BJ (cell line): ENCODE measurements around the gene PRKCH. TPM values are rescaled to one million over a fixed set of nuclear protein-coding genes. Genes with fewer than 3 reads are reported as not detected.

ENCODE experiments used
- CTCF ChIA-PET: fragments of 350-600 bp; formaldehyde crosslinking; extraction: SDS; loops from one replicate; lab custom pipeline; 2021; ENCODE audit warnings: antibody characterized with exemption, inconsistent platforms; lab: Yijun Ruan, JAX
- POLR2A ChIA-PET: fragments of 300-600 bp; sonication (Branson Sonifier 250); formaldehyde crosslinking; extraction: SDS; loops from one replicate; lab custom pipeline; 2021; ENCODE audit warnings: antibody characterized with exemption; lab: Charles Lee
- DNase-seq: peaks from one replicate; pipeline ENCODE4 v3.0.0-alpha.2; 2011; ENCODE audit warnings: low read depth
- H3K27me3 ChIP-seq: 2 replicates; pipeline ENCODE4 v1.6.0; 2011; ENCODE audit warnings: low read length; ENCODE audit not compliant: control insufficient read depth, insufficient read depth
- H3K36me3 ChIP-seq: 2 replicates; pipeline ENCODE4 v1.5.1; 2011; ENCODE audit warnings: low read length; ENCODE audit not compliant: control insufficient read depth, insufficient read depth
- H3K4me3 ChIP-seq: 2 replicates; pipeline ENCODE4 v1.5.1; 2011; ENCODE audit warnings: low read depth, mild to moderate bottlenecking, control low read depth, low read length
- polyA plus RNA-seq: library from polyadenylated mRNA; depleted of rRNA; stranded (reverse); fragments of >200 nt; gene quantifications from 2 replicates; pipeline ENCODE4 v1.2.3, GENCODE V29; 2011
- TF ChIP-seq, protein P1 (sequence below): IDR thresholded peaks from 2 replicates; pipeline ENCODE4 v1.5.1; 2011; ENCODE audit warnings: low read depth, mild to moderate bottlenecking, control low read depth, inconsistent platforms, low read length, moderate library complexity; ENCODE audit not compliant: insufficient read depth

Gene PRKCH
- polyA plus RNA-seq, 1 experiment: 2.0 TPM

GRCh38 chr14:61433169-61433568 lies 111.8 kb downstream of the PRKCH start:
- ChIA-PET CTCF (no interaction called here), POLR2A (no interaction called here)
- TF ChIP-seq, protein P1, sequence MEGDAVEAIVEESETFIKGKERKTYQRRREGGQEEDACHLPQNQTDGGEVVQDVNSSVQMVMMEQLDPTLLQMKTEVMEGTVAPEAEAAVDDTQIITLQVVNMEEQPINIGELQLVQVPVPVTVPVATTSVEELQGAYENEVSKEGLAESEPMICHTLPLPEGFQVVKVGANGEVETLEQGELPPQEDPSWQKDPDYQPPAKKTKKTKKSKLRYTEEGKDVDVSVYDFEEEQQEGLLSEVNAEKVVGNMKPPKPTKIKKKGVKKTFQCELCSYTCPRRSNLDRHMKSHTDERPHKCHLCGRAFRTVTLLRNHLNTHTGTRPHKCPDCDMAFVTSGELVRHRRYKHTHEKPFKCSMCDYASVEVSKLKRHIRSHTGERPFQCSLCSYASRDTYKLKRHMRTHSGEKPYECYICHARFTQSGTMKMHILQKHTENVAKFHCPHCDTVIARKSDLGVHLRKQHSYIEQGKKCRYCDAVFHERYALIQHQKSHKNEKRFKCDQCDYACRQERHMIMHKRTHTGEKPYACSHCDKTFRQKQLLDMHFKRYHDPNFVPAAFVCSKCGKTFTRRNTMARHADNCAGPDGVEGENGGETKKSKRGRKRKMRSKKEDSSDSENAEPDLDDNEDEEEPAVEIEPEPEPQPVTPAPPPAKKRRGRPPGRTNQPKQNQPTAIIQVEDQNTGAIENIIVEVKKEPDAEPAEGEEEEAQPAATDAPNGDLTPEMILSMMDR: no peak
- no peaks in the 10 kb centered on the region for H3K27me3 ChIP-seq
- DNase-seq: no peak
- no peak overlapping the region for H3K4me3 ChIP-seq
- no peaks in the 10 kb centered on the region for H3K36me3 ChIP-seq

- Histone ChIP-seq H3K36me3 (no peaks in the 10 kb centered on the region), H3K27me3 (no peaks in the 10 kb centered on the region), H3K4me3 (no peak overlapping the region)
- ChIA-PET CTCF (no interaction called here), POLR2A (no interaction called here)
- TF ChIP-seq, protein P1: no peak
- DNase-seq: no peak
Observed at GRCh38 chr14:61433828-61434227, 112.4 kb downstream of the PRKCH start.

- CTCF ChIA-PET: no interaction called here
- POLR2A ChIA-PET: no interaction called here
Observed at GRCh38 chr14:61434311-61434710, 112.9 kb downstream of the PRKCH start.

GRCh38 chr14:61435563-61436337 lies 114.4 kb downstream of the PRKCH start:
- ChIA-PET POLR2A (no interaction called here), CTCF (interaction anchor here (0.7 kb wide), 1 partner anchor 21 kb away, joined by 4 read pairs; no protein-coding TSS in a partner anchor)
- H3K4me3 ChIP-seq: no peak overlapping the region
- TF ChIP-seq, protein P1: no peak
- no peak for DNase-seq
- no peaks in the 10 kb centered on the region for H3K36me3 ChIP-seq
- H3K27me3 ChIP-seq: no peaks in the 10 kb centered on the region

More at GRCh38 chr14:61434311-61434710, 112.9 kb downstream of the PRKCH start:
- DNase-seq: no peak
- TF ChIP-seq, protein P1: no peak
- Histone ChIP-seq H3K4me3 (no peak overlapping the region), H3K27me3 (no peaks in the 10 kb centered on the region), H3K36me3 (no peaks in the 10 kb centered on the region)

DNA sequence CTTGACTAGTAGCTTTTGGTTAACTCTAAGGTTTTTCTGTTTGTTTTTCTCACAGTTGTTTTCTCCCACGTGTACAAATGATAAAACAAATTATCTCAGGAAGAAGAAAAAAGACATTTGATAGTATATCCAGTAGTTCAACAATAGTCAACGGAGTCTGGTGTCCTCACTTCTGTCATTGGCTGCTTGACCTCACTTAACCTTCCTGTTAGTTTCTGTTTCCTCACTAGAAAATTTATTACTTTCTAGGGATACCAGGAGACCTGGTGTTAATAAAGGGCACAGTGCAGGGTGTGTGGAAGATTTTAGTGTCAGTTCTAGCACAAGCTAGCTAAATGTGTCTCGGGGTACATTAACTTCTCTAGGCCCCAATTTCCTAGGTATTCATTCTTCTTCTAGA lies 116.0 kb downstream of the PRKCH start:
- TF ChIP-seq, protein P1: no peak
- Histone ChIP-seq H3K27me3 (no peaks in the 10 kb centered on the region), H3K36me3 (no peaks in the 10 kb centered on the region), H3K4me3 (no peak overlapping the region)
- no peak for DNase-seq
- POLR2A ChIA-PET: no interaction called here
- CTCF ChIA-PET: no interaction called here
